HepG2 (cell line): ENCODE results near the gene ALDH9A1. TPM values are rescaled to one million over a fixed set of nuclear protein-coding genes. Genes with fewer than 3 reads are reported as not detected.

ENCODE experiments used
- BATF2 ChIP-seq: sonication (generic); formaldehyde crosslinking; IDR thresholded peaks from 2 replicates; pipeline ENCODE4 v1.8.0; 2022; ENCODE audit warnings: mild to moderate bottlenecking, missing genetic modification reagents, moderate library complexity
- ELF1 ChIP-seq: sonication (generic); formaldehyde crosslinking; IDR thresholded peaks from 2 replicates; pipeline ENCODE4 v1.4.0; 2020; ENCODE audit warnings: missing genetic modification reagents
- KLF12 ChIP-seq: sonication (generic); formaldehyde crosslinking; IDR thresholded peaks from 2 replicates; pipeline ENCODE4 v1.4.0; 2020; ENCODE audit warnings: missing genetic modification reagents, borderline replicate concordance
- MIXL1 ChIP-seq: IDR thresholded peaks from 2 replicates; pipeline ENCODE4 v1.6.1; 2016
- RBM39 ChIP-seq: fragments of 200-400 bp; formaldehyde crosslinking; IDR thresholded peaks from one replicate; pipeline ENCODE4 v1.6.1; 2018; ENCODE audit warnings: antibody characterized with exemption, mild to moderate bottlenecking, low read depth, low read length; ENCODE audit not compliant: poor library complexity, severe bottlenecking
- SPEN ChIP-seq: sonication (generic); formaldehyde crosslinking; IDR thresholded peaks from 2 replicates; pipeline ENCODE4 v1.5.1; 2020; ENCODE audit warnings: low read depth, mild to moderate bottlenecking, missing genetic modification reagents
- SSRP1 ChIP-seq: IDR thresholded peaks from 2 replicates; pipeline ENCODE4 v1.6.1; 2016; ENCODE audit warnings: control low read depth
- TEAD3 ChIP-seq: optimal IDR thresholded peaks from 2 replicates; pipeline ENCODE3; 2016; ENCODE audit warnings: borderline replicate concordance
- THAP7 ChIP-seq: sonication (generic); formaldehyde crosslinking; IDR thresholded peaks from 2 replicates; pipeline ENCODE4 v1.8.1; 2023; ENCODE audit warnings: mild to moderate bottlenecking, missing genetic modification reagents
- YY1 ChIP-seq: IDR thresholded peaks from 2 replicates; pipeline ENCODE4 v1.6.1; 2011; ENCODE audit warnings: low read length, low read depth, moderate library complexity, mild to moderate bottlenecking; ENCODE audit not compliant: insufficient read depth, insufficient replicate concordance
- ZBTB4 ChIP-seq: sonication (generic); formaldehyde crosslinking; IDR thresholded peaks from 2 replicates; pipeline ENCODE4 v1.4.0; 2020; ENCODE audit warnings: missing genetic modification reagents, mild to moderate bottlenecking, borderline replicate concordance
- ZFX ChIP-seq: sonication (generic); formaldehyde crosslinking; IDR thresholded peaks from 2 replicates; pipeline ENCODE4 v1.4.0; 2020; ENCODE audit warnings: mild to moderate bottlenecking, low read depth, missing genetic modification reagents, moderate library complexity
- ZFYVE20 ChIP-seq: sonication (generic); formaldehyde crosslinking; IDR thresholded peaks from 2 replicates; pipeline ENCODE4 v1.8.0; 2023; ENCODE audit warnings: low read depth, mild to moderate bottlenecking, moderate library complexity, missing genetic modification reagents, borderline replicate concordance
- ZNF281 ChIP-seq: sonication (generic); formaldehyde crosslinking; IDR thresholded peaks from 2 replicates; pipeline ENCODE4 v1.4.0; 2020; ENCODE audit warnings: missing genetic modification reagents, borderline replicate concordance
- ZNF367 ChIP-seq: sonication (generic); formaldehyde crosslinking; IDR thresholded peaks from 2 replicates; pipeline ENCODE4 v1.4.0; 2020; ENCODE audit warnings: missing genetic modification reagents, borderline replicate concordance
- ZNF501 ChIP-seq: sonication (generic); formaldehyde crosslinking; IDR thresholded peaks from 2 replicates; pipeline ENCODE4 v1.5.1; 2020; ENCODE audit warnings: mild to moderate bottlenecking, moderate library complexity, missing genetic modification reagents
- ZNF766 ChIP-seq: sonication (generic); formaldehyde crosslinking; IDR thresholded peaks from 2 replicates; pipeline ENCODE4 v1.5.0; 2020; ENCODE audit warnings: missing genetic modification reagents, borderline replicate concordance
- ZNF780A ChIP-seq: sonication (generic); formaldehyde crosslinking; IDR thresholded peaks from 2 replicates; pipeline ENCODE4 v1.8.0; 2022; ENCODE audit warnings: mild to moderate bottlenecking, missing genetic modification reagents, moderate library complexity
- polyA plus RNA-seq, 8 experiments: library from polyadenylated mRNA; depleted of rRNA in 3 of 8; stranded (reverse) in 7 of 8; unstranded in 1 of 8; fragments of >200 nt; fragmentation: Illumina TruSeq in 4 of 8; extraction: Trizol in 4 of 8; gene quantifications; 2 replicates each; pipeline versions ENCODE4 v1.2.1 to v1.2.3, GENCODE V29; 2011 to 2016; ENCODE audit warnings: low read depth in 4 of 8, missing spikeins in 1 of 8, mixed read lengths in 1 of 8; ENCODE audit not compliant: insufficient read depth in 1 of 8
- total RNA-seq, 5 experiments: library from RNA; depleted of rRNA; stranded (reverse); fragments of >200 nt; fragmentation: Illumina TruSeq; extraction: Trizol; gene quantifications; 2 replicates each; pipeline ENCODE4 v1.2.3, GENCODE V29; 2016; ENCODE audit warnings: low read depth in 1 of 5

Gene ALDH9A1
- total and polyA plus RNA-seq, 2 of the 13 experiments (the other 11 are each of a cell fraction or from before 2014, with no cell fraction given), result 27.5 to 38.5 TPM

DNA sequence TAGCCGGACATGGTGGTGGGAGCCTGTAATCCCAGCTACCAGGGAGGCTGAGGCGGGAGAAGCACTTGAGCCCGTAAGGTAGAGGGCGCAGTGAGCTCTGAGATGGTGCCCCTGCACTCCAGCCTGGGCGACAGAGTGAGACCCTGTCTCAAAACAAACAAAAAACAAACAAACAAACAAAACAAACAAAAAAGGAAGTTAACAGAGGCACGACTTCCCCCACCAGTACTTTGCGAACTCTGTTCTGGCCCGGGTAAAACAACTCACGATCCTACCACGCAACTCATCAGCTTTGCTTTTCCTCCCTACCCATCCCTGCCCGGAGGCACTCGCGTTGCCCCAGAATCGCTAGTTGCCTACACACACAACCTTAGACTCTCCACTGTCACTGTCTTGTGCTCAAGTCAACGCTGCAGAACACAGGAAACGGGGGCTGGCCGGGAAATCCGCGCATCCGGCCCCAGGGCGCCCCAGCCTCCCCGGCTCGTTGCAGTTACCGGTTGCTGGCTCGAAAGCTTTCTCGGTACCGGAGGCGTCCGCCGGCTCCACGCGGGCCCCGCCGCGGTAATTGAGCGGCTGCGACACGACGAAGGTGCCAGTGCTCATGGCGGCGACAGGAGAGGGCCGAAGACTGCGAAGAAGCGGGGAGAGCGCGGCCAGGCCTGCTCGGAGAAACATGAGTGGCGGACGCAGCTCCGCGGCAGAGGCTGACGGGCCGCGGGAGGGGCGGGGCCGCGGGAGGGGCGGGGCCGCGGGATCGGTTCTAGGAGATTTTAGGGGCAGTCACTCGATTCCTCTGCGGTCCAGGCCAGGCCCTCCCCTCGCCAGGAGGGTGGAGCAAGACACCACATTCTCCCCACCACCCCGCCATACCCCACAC, at the start of gene ALDH9A1 (continued):
- peak; percentile 86; the same call in 1 of the 2 replicates for TF ChIP-seq ZBTB4 (CRISPR knock-in tag)
- TF ChIP-seq YY1, result peak; percentile 76
- peak; percentile 92 for TF ChIP-seq ZFX (CRISPR knock-in tag)
- TF ChIP-seq ZFYVE20 (CRISPR knock-in tag), result no peak
- TF ChIP-seq ZNF501, result peak; percentile 86
- TF ChIP-seq SSRP1 (CRISPR knock-in tag), result no peak
- TF ChIP-seq ZNF766 (CRISPR knock-in tag), result 0 out of 2 replicates have a peak, but pooled peaks have one; percentile 41
- TF ChIP-seq SPEN (CRISPR knock-in tag), result peak; percentile 44; the same call in 1 of the 2 replicates
- TF ChIP-seq ELF1, result 0 out of 2 replicates have a peak, but pooled peaks have one; percentile 33
- TF ChIP-seq RBM39, result no peak
- 0 out of 2 replicates have a peak, but pooled peaks have one; percentile 47 for TF ChIP-seq KLF12 (CRISPR knock-in tag)
- TF ChIP-seq THAP7, result peak; percentile 73; the same call in 1 of the 2 replicates
- no peak for TF ChIP-seq ZNF367
- peak; percentile 53; the same call in 1 of the 2 replicates for TF ChIP-seq BATF2 (CRISPR knock-in tag)
- no peak for TF ChIP-seq ZNF281 (CRISPR knock-in tag)
- TF ChIP-seq ZNF780A (CRISPR knock-in tag), result 0 out of 2 replicates have a peak, but pooled peaks have one; percentile 70
- peak; percentile 9 for TF ChIP-seq TEAD3
- peak; percentile 50; the same call in 1 of the 2 replicates for TF ChIP-seq MIXL1 (CRISPR knock-in tag)
